Immature natural killer cell (primary cell): Measurements from ENCODE around the gene NUP133. TPM values are rescaled to one million over a fixed set of nuclear protein-coding genes. Genes with fewer than 3 reads are reported as not detected.
A peak's percentile ranks its signal among the peaks of the same experiment; 100 is the strongest.
"Not testable (repeated sequence)": the region's sequence is repeated elsewhere in the genome, so short reads cannot be mapped to it uniquely, and the experiment has no call there.

Experiments used
- DNase-seq, 3 donors: peaks; one replicate each; pipeline ENCODE4 v3.0.0; 2022; ENCODE audit warnings: mixed read lengths in 1 of 3
- H3K27ac Mint-ChIP-seq, 6 donors: one replicate each; pipeline ENCODE4 v1.8.0; 2020; ENCODE audit warnings: mixed read lengths in 6 of 6, mild to moderate bottlenecking in 5 of 6, inconsistent platforms in 4 of 6, moderate library complexity in 3 of 6
- H3K27me3 Mint-ChIP-seq, 3 donors: one replicate each; pipeline ENCODE4 v1.8.0; 2020 to 2021; ENCODE audit warnings: low read depth in 3 of 3, mild to moderate bottlenecking in 3 of 3, mixed read lengths in 3 of 3, moderate library complexity in 3 of 3, inconsistent platforms in 1 of 3
- H3K36me3 Mint-ChIP-seq, 3 donors: one replicate each; pipeline ENCODE4 v1.8.0; 2020; ENCODE audit warnings: mixed read lengths in 3 of 3, inconsistent platforms in 2 of 3, mild to moderate bottlenecking in 2 of 3
- H3K4me1 Mint-ChIP-seq, 2 donors: one replicate each; pipeline ENCODE4 v1.8.0; 2020; ENCODE audit warnings: inconsistent platforms in 2 of 2, mild to moderate bottlenecking in 2 of 2, mixed read lengths in 2 of 2, moderate library complexity in 1 of 2
- H3K4me3 Mint-ChIP-seq, 5 donors: one replicate each; pipeline ENCODE4 v1.8.0; 2020; ENCODE audit warnings: mild to moderate bottlenecking in 5 of 5, mixed read lengths in 5 of 5, inconsistent platforms in 3 of 5, moderate library complexity in 3 of 5
- H3K9me3 Mint-ChIP-seq, 6 donors: one replicate each; pipeline ENCODE4 v1.8.0; 2020; ENCODE audit warnings: mild to moderate bottlenecking in 6 of 6, mixed read lengths in 6 of 6, inconsistent platforms in 4 of 6, moderate library complexity in 3 of 6
- polyA plus RNA-seq, 3 donors: library from polyadenylated mRNA; unstranded; fragments of 300-500 nt; fragmentation: Illumina TruSeq; gene quantifications; one replicate each; pipeline ENCODE4 v1.2.3, GENCODE V29; 2021

NUP133 gene
- polyA plus RNA-seq, 3 donors from 2014 or later = 17.5 to 20.0 (median 18.5) TPM

DNA sequence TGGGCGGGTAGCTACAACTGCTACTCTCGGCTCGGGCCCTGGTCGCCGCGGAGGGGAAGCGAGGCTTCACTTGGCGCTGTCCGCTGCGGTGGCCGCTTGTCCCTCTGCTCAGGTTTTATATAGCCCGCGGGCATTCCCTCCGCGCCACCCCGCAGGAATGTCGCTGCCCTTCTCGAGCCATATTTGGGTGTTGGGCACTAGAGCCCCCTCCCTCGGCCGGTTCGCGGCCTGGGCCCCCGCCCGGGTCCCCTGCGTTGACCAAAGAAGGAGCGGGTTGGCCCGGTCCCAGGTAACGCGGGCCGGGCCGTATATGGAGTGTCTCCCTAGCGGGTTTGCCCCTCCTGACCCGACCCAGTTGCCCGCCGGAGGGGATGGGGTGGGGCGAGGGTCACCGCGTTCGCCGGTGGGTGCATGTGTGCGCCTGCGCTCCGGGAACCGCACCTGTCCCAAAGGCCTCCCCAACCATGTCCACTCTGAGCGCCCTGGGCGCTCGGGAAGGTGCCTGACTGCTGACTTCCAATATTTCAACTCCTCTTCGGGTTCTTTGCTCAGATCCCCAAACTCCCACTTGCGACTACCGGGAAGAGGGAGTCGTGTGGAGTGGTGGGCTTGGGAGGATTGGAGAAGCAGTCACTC lies 74.0 kb downstream of the NUP133 start, which contains the start of gene ACTA1:
Gene ACTA1, minus strand, starts transcription at position 90 of the 636 bp plus-strand sequence. CDS start 979 bp downstream, outside the sequence.
- Mint-ChIP-seq H3K4me3 (no peak within 1 kb of the TSS), H3K27me3 (peaks cover 16 to 35% (median 22%) of the 10 kb centered on the region in 3 donors), H3K36me3 (peaks cover 0 to 5% (median 4%) of the 10 kb centered on the region in 3 donors), H3K27ac (no peak within 1 kb of the TSS), H3K4me1 (peaks cover 11 to 14% of the 10 kb centered on the region in 2 donors), H3K9me3 (peaks cover 0 to 2% (median 0%) of the 10 kb centered on the region in 6 donors)
- no peak for DNase-seq

DNA sequence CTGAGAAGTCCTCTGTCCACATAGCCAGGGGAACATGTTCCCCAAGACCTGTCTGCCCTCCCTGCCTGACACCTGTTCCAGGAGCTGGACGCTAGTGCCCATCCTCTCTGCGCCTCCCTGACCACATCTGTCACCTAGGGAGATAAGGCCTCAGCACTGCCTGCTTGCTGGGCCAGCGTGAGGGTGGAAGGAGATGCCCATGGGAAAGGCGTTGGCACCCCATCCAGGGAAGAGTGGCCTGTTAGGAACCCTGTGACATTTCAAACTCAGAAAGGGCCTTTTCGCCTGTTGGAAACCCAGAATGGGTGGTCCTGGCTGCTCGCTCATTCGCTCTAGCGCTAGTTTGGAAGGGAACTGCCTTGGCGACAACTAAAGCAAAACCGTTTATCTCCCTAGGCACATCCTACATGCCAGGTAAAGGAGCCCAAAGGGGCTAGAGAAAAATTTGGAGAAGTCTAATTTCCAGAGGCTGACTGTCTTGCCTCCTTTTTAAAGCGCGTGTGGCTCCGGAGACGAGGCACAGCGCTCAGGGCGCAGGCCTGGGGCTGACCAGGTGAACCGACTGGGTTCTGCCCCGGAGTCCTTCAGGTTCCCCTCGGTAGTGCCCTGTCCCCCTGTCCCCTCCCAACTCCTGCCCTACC lies 74.7 kb downstream of the NUP133 start:
- peaks cover 0 to 5% (median 4%) of the 10 kb centered on the region in 3 donors for H3K36me3 Mint-ChIP-seq
- DNase-seq = no peak
- H3K4me1 Mint-ChIP-seq = peaks cover 11 to 14% of the 10 kb centered on the region in 2 donors
- H3K4me3 Mint-ChIP-seq = no peak overlapping the region
- no peak overlapping the region for H3K27ac Mint-ChIP-seq
- H3K9me3 Mint-ChIP-seq = peaks cover 0 to 2% (median 0%) of the 10 kb centered on the region in 6 donors
- H3K27me3 Mint-ChIP-seq = peaks cover 16 to 38% (median 24%) of the 10 kb centered on the region in 3 donors

DNA sequence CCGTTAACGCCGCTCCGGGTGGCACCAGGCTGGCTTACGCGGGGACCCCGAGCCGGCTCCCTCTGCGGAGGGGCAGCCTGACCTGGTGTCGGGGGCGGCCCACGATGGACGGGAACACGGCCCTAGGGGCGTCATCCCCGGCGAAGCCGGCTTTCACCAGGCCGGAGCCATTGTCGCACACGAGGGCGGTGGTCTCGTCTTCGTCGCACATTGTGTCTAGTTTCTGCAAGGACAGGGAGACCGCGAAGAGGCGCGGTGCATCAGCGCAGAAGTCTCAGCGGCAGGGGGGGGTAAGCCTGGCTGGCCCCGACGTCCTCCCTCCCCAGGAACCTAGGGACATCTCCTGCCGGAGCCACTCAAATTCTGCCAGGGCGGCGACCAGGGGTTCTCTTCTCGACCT lies 75.2 kb downstream of the NUP133 start:
- Mint-ChIP-seq H3K27ac (no peak overlapping the region), H3K4me3 (no peak overlapping the region), H3K9me3 (peaks cover 0 to 2% (median 0%) of the 10 kb centered on the region in 6 donors), H3K36me3 (peaks cover 0 to 4% (median 0%) of the 10 kb centered on the region in 3 donors), H3K27me3 (peaks cover 18 to 41% (median 27%) of the 10 kb centered on the region in 3 donors), H3K4me1 (peaks cover 11 to 14% of the 10 kb centered on the region in 2 donors)
- DNase-seq = no peak

DNA sequence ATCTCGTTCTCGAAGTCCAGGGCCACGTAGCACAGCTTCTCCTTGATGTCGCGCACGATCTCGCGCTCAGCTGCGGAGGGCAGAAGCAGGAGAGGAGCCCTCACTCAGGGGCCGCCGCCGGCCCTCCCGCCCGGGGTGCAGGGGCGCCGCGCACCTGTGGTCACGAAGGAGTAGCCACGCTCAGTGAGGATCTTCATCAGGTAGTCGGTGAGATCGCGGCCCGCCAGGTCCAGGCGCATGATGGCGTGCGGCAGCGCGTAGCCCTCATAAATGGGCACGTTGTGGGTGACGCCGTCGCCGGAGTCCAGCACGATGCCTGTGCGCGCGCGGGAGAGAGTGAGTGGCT lies 76.1 kb downstream of the NUP133 start:
- DNase-seq = no peak
- H3K4me3 Mint-ChIP-seq = no peak overlapping the region
- H3K9me3 Mint-ChIP-seq = peaks cover 0 to 2% (median 0%) of the 10 kb centered on the region in 6 donors
- H3K4me1 Mint-ChIP-seq = peaks cover 11 to 14% of the 10 kb centered on the region in 2 donors
- H3K27ac Mint-ChIP-seq = no peak overlapping the region
- peaks cover 0 to 4% (median 0%) of the 10 kb centered on the region in 3 donors for H3K36me3 Mint-ChIP-seq
- peaks cover 18 to 41% (median 27%) of the 10 kb centered on the region in 3 donors for H3K27me3 Mint-ChIP-seq

DNA sequence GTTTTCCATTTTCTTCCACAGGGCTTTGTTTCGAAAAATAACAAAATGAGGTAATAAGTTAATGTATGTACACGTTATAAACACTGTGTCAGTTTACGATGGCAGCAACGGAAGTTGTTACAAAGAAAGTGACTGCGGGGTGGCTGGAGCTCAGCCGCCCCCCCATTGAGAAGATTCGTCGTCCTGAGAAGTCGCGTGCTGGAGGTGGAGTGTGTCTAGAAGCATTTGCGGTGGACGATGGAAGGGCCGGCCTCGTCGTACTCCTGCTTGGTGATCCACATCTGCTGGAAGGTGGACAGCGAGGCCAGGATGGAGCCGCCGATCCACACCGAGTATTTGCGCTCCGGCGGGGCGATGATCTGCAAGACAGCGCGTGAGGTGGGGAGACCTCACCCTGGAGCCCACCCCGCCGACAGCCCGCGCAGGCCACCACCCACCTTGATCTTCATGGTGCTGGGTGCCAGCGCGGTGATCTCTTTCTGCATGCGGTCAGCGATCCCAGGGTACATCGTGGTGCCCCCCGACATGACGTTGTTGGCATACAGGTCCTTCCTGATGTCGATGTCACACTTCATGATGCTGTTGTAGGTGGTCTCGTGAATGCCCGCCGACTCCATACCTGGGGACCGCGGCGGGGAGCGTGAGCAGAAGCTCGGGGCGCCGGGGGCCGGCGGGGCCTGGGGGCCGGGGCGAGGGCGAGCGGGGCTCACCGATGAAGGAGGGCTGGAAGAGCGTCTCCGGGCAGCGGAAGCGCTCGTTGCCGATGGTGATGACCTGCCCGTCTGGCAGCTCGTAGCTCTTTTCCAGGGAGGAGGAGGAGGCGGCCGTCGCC lies 76.6 kb downstream of the NUP133 start:
- no peak for DNase-seq
- Mint-ChIP-seq H3K27ac (peak overlapping the region in 1 of 6 donors; percentile 71), H3K4me1 (peaks cover 11 to 14% of the 10 kb centered on the region in 2 donors), H3K36me3 (peaks cover 0 to 4% (median 0%) of the 10 kb centered on the region in 3 donors), H3K4me3 (peak overlapping the region; percentile 12 to 75 (median 67)), H3K9me3 (peaks cover 0 to 2% (median 0%) of the 10 kb centered on the region in 6 donors), H3K27me3 (peaks cover 21 to 43% (median 27%) of the 10 kb centered on the region in 3 donors)

DNA sequence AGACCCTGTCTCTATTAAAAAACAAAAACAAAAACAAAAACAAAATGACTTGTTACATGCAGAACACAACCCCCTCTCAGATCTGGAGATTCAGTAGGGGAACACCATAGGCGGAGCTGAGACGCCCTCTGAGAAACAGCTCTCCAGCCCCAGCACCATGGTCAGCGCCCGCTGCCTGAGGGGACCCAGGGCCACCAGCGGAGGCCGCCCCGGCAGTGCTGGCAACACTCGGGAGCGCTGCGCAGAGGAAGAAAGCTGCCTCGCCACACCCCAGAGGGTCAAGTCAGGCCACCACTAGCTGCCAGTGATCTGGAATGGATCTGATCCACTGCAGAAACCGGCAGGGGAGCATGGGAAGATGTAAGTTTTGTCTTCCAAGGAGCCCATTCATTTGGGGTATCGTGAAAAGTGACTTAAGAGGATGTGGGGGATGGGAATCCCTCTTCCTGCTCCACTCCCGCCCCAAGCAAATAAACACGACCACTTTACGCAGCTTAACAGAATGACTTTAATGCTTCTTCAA lies 77.3 kb downstream of the NUP133 start:
- peaks cover 0 to 4% (median 0%) of the 10 kb centered on the region in 3 donors for H3K36me3 Mint-ChIP-seq
- no peak overlapping the region for H3K27ac Mint-ChIP-seq
- peaks cover 18 to 40% (median 27%) of the 10 kb centered on the region in 3 donors for H3K27me3 Mint-ChIP-seq
- peaks cover 11 to 14% of the 10 kb centered on the region in 2 donors for H3K4me1 Mint-ChIP-seq
- H3K4me3 Mint-ChIP-seq = peak overlapping the region; percentile 17 to 75 (median 67)
- peak in 1 of 3 donors; percentile 10 for DNase-seq
- peaks cover 0 to 2% (median 0%) of the 10 kb centered on the region in 6 donors for H3K9me3 Mint-ChIP-seq

DNA sequence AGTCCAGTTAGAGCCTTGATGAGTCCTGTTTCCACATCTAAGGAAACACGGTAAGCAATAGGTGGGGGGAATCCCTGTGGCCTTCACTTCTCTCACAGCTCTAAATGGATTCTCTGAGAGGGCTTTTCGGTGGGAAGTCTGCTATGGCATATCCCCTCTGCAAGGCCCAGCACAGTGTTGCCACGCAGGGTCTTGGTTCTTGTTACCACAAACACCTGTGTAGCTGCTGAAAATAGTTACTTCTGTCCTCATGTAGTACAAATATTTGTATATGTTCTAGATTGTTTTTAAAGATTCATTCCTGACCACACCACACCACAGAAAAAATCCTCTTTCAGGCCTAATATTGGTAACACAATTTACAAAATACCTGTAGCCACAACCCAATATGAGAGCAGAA lies 79.9 kb downstream of the NUP133 start:
- Mint-ChIP-seq H3K27me3 (peaks cover 19 to 35% (median 25%) of the 10 kb centered on the region in 3 donors), H3K36me3 (peaks cover 0 to 4% (median 3%) of the 10 kb centered on the region in 3 donors), H3K4me3 (no peak overlapping the region), H3K27ac (no peak overlapping the region), H3K4me1 (peaks cover 11 to 14% of the 10 kb centered on the region in 2 donors), H3K9me3 (peaks cover 4 to 12% (median 6%) of the 10 kb centered on the region in 6 donors)
- DNase-seq = no peak

DNA sequence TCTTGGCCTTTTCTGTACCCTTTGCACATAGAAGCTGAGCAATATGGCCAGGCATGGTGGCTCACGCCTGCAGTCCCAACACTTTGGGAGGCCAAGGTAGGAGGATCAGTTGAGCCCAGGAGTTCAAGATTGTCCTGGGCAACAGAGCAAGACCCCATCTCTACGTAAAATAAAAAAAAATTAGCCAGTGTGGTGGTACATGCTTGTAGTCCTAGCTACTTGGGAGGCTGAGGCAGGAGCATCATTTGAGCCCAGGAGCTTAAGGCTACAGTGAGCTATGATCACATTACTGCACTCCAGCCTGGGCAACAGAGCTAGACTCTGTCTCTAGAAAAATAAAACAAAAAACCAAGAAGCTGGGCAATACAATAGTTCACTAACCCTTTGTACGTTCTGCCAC lies 80.6 kb downstream of the NUP133 start:
- Mint-ChIP-seq H3K27me3 (peaks cover 19 to 34% (median 21%) of the 10 kb centered on the region in 3 donors), H3K9me3 (peaks cover 3 to 17% (median 7%) of the 10 kb centered on the region in 6 donors), H3K4me3 (no peak overlapping the region), H3K4me1 (peaks cover 11 to 14% of the 10 kb centered on the region in 2 donors), H3K36me3 (peaks cover 0 to 8% (median 3%) of the 10 kb centered on the region in 3 donors), H3K27ac (no peak overlapping the region)
- DNase-seq = no peak

DNA sequence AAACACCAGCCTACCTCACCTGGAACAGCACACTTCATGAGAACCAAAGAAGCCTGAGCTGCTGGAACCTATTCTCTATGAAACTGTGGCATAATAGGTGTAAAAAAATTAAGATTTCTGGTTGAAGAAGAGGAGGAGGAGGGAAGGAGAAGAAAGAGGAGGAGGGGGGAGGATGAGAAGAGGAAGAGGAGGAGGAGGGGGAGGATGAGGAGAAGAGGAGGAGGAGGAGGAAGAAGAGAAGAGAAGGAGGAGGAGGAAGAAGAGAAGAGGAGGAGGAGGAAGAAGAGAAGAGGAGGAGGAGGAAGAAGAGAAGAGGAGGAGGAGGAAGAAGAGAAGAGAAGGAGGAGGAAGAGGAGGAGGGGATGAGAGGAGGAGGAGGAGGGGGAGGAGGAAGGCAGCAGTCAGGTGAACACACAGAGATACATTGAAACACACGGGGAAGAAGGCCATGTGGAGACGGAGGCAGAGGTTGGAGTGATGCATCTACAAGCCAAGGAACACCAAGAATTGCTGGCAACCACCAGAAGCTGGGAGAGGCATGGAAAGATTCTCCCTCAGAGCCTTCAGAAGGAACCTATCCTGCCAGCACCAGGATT lies 82.5 kb downstream of the NUP133 start:
- H3K27ac Mint-ChIP-seq = no peak overlapping the region

DNA sequence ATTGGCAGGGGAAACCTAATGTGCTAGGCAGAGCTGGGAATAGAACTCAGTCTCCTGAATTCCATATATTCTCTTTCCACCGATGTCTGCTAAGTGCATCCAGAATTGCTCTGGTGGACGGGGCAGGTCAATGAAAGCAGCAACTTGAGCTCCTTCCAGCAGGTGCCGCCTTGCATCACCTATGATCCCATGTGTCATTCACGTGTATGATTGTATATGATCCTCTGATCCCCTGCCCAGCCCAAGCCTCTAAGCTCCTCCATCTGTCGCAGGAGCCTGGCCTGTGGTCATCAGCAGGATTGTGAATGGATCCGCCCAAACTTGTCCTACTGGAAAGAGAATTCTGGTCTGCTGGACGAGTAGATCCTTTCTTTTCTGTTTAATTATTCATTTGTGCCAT lies 87.4 kb downstream of the NUP133 start:
- H3K9me3 Mint-ChIP-seq = peaks cover 3 to 17% (median 7%) of the 10 kb centered on the region in 6 donors
- peaks cover 4 to 11% (median 5%) of the 10 kb centered on the region in 3 donors for H3K27me3 Mint-ChIP-seq
- H3K27ac Mint-ChIP-seq = no peak overlapping the region
- H3K4me1 Mint-ChIP-seq = no peaks in the 10 kb centered on the region
- H3K36me3 Mint-ChIP-seq = peaks cover 0 to 4% (median 3%) of the 10 kb centered on the region in 3 donors
- H3K4me3 Mint-ChIP-seq = no peak overlapping the region
- no peak for DNase-seq

More for the DNA sequence above, 82.5 kb downstream of the NUP133 start:
- Mint-ChIP-seq H3K4me1 (peaks cover 1 to 3% of the 10 kb centered on the region in 2 donors), H3K27me3 (peaks cover 13 to 27% (median 14%) of the 10 kb centered on the region in 3 donors), H3K9me3 (peaks cover 3 to 17% (median 7%) of the 10 kb centered on the region in 6 donors), H3K36me3 (peaks cover 0 to 4% (median 3%) of the 10 kb centered on the region in 3 donors), H3K4me3 (no peak overlapping the region)
- DNase-seq = no peak

DNA sequence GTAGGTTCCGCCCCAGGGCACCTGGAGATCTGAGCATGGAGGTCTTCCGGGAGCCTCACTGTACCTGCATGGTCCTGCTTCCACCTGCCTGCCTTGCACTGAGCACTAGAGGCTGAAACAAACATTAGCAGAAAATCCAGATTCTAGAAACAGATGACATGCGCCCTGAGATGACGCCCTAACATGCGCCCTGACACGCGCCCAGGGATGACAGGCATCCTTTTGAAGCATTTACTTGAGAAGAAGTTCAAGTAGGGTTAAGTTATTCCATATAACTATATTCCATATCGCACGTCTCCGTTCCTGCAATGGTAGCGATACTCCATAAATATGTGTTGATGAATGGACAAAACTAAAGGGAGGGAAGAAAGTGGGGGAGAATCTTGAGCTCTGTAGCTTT lies 87.9 kb downstream of the NUP133 start:
- H3K27ac Mint-ChIP-seq = peak overlapping the region in 1 of 6 donors; percentile 43
- H3K9me3 Mint-ChIP-seq = peaks cover 3 to 17% (median 7%) of the 10 kb centered on the region in 6 donors
- H3K27me3 Mint-ChIP-seq = peaks cover 4 to 11% (median 5%) of the 10 kb centered on the region in 3 donors
- no peak overlapping the region for H3K4me3 Mint-ChIP-seq
- H3K36me3 Mint-ChIP-seq = peaks cover 0 to 4% (median 3%) of the 10 kb centered on the region in 3 donors
- H3K4me1 Mint-ChIP-seq = no peaks in the 10 kb centered on the region
- DNase-seq = no peak

DNA sequence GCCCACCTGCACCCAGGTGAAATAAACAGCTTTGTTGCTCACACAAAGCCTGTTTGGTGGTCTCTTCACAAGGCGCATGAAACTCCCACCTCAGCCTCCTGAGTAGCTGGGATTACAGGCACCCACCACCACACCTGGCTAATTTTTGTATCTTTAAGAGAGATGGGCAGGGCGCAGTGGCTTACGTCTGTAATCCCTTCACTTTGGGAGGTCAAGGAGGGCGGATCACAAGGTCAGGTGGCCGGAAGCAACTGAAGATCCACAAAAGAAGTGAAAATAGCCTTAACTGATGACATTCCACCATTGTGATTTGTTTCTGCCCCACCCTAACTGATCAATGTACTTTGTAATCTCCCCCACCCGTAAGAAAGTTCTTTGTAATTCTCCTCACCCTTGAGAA lies 89.6 kb downstream of the NUP133 start:
- not testable (repeated sequence) for H3K36me3 Mint-ChIP-seq, H3K9me3 Mint-ChIP-seq, H3K4me3 Mint-ChIP-seq, H3K27me3 Mint-ChIP-seq, H3K27ac Mint-ChIP-seq, H3K4me1 Mint-ChIP-seq, DNase-seq

DNA sequence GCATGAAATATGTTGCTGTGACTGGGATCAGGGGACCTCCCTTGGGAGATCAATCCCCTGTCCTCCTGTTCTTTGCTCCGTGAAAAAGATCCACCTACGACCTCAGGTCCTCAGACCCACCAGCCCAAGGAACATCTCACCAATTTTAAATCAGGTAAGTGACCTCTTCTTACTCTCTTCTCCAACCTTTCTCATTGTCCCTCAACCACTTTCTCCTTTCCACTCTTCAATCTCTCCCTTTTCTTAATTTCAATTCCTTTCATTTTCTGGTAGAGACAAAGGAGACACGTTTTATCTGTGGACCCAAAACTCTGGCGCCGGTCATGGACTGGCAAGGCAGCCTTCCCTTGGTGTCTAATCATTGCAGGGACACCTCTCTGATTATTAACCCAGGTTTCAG lies 95.3 kb downstream of the NUP133 start:
- not testable (repeated sequence) for H3K4me3 Mint-ChIP-seq, DNase-seq, H3K36me3 Mint-ChIP-seq, H3K9me3 Mint-ChIP-seq, H3K27ac Mint-ChIP-seq, H3K4me1 Mint-ChIP-seq
- H3K27me3 Mint-ChIP-seq = peaks cover 11 to 25% (median 17%) of the 10 kb centered on the region in 3 donors
